Panc1 (cell line): ENCODE data around the gene SLC38A9.

Experiments used
- POLR2AphosphoS5 ChIP-seq: IDR thresholded peaks from 2 replicates; pipeline ENCODE4 v1.6.1; 2012; ENCODE audit warnings: mild to moderate bottlenecking, low read depth, low read length, moderate library complexity
- SIN3A ChIP-seq: IDR thresholded peaks from 2 replicates; pipeline ENCODE4 v1.6.1; 2012; ENCODE audit warnings: low read depth, mild to moderate bottlenecking, low read length, moderate library complexity, borderline replicate concordance; ENCODE audit not compliant: insufficient read depth
- TCF7L2 ChIP-seq: IDR thresholded peaks from 2 replicates; pipeline ENCODE4 v1.6.1; 2011; ENCODE audit warnings: mild to moderate bottlenecking, low read depth, low read length, inconsistent platforms
- TF ChIP-seq, protein P1 (sequence below): fragments of 450-650 bp; IDR thresholded peaks from 2 replicates; pipeline ENCODE4 v1.5.1; 2017; ENCODE audit warnings: mild to moderate bottlenecking
- TF ChIP-seq, protein P2 (sequence below), 2 experiments: IDR thresholded peaks; 2 replicates each; pipeline ENCODE4 v1.6.1; 2011 to 2012; ENCODE audit warnings: low read depth in 2 of 2, control low read depth in 1 of 2, low read length in 1 of 2, mild to moderate bottlenecking in 1 of 2, moderate library complexity in 1 of 2; ENCODE audit not compliant: insufficient read depth in 1 of 2

DNA sequence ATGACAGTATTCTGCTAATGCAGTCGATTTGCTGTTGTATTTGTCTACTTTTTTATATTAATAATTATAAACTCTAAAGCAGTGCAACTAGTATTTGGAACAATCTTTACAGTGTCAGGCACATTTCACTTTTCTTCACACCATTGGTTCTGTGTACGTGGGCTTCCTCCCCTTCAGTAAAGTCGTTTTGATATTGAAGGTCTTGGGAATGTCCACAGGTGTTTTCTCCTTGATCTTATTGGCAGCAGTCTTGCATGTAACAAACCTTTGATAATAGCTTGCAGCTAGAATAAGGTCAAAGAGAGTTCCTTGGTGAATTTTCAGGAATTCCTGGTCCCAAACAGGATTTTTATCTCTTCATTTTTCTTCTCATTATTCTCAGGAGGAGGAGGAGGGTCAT, 37.9 kb upstream of the SLC38A9 start:
- TF ChIP-seq, protein P1, sequence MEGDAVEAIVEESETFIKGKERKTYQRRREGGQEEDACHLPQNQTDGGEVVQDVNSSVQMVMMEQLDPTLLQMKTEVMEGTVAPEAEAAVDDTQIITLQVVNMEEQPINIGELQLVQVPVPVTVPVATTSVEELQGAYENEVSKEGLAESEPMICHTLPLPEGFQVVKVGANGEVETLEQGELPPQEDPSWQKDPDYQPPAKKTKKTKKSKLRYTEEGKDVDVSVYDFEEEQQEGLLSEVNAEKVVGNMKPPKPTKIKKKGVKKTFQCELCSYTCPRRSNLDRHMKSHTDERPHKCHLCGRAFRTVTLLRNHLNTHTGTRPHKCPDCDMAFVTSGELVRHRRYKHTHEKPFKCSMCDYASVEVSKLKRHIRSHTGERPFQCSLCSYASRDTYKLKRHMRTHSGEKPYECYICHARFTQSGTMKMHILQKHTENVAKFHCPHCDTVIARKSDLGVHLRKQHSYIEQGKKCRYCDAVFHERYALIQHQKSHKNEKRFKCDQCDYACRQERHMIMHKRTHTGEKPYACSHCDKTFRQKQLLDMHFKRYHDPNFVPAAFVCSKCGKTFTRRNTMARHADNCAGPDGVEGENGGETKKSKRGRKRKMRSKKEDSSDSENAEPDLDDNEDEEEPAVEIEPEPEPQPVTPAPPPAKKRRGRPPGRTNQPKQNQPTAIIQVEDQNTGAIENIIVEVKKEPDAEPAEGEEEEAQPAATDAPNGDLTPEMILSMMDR: no peak
- TF ChIP-seq TCF7L2: no peak
- TF ChIP-seq POLR2AphosphoS5: no peak
- TF ChIP-seq, protein P2, sequence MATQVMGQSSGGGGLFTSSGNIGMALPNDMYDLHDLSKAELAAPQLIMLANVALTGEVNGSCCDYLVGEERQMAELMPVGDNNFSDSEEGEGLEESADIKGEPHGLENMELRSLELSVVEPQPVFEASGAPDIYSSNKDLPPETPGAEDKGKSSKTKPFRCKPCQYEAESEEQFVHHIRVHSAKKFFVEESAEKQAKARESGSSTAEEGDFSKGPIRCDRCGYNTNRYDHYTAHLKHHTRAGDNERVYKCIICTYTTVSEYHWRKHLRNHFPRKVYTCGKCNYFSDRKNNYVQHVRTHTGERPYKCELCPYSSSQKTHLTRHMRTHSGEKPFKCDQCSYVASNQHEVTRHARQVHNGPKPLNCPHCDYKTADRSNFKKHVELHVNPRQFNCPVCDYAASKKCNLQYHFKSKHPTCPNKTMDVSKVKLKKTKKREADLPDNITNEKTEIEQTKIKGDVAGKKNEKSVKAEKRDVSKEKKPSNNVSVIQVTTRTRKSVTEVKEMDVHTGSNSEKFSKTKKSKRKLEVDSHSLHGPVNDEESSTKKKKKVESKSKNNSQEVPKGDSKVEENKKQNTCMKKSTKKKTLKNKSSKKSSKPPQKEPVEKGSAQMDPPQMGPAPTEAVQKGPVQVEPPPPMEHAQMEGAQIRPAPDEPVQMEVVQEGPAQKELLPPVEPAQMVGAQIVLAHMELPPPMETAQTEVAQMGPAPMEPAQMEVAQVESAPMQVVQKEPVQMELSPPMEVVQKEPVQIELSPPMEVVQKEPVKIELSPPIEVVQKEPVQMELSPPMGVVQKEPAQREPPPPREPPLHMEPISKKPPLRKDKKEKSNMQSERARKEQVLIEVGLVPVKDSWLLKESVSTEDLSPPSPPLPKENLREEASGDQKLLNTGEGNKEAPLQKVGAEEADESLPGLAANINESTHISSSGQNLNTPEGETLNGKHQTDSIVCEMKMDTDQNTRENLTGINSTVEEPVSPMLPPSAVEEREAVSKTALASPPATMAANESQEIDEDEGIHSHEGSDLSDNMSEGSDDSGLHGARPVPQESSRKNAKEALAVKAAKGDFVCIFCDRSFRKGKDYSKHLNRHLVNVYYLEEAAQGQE (IDR thresholded peaks at IDR 0.05; ENCODE audit: insufficient read depth in 1 of 2, low read depth in 2 of 2, low read length in 1 of 2): no peak
- no peak for TF ChIP-seq SIN3A
